Measurements from ENCODE around the gene PLGRKT.
"Not testable (repeated sequence)": the region's sequence is repeated elsewhere in the genome, so short reads cannot be mapped to it uniquely, and the experiment has no call there.

The PLGRKT gene

GRCh38 chr9:5430912-5431311 lies 6.8 kb downstream of the PLGRKT start:
- no peak for DNase-seq (ENCODE audit: low spot score)

DNA sequence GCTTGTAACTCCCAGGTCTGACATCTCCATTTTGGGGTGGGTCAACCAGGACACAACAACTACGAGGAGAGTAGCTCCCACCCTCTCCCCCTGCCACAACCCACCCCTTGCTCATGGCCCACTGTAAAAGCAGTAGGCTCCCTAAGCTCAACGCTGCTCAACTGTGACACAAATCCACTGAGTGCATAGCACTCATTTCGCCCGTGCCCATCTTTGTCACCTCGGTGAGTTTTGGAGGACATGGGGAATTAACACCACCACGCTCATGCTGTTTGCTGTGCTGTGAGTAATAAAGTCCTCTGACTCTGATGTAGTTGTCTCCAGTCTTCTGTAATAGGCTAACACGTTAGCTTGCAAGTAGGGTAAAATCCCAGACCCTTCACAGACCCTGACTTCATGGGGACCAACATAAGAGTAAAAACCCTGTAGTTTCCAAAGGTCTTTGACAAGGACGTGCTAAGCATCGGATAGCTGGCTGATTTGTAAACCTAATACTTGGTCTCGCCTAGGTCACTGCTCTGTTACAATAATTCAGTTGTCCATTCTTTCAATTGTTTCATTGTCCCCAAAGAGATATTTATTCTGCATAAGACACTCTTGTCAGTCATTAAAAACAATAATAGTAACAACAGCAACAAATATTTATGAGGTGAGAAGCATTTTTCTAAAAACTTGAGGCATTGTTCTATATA lies 7.7 kb downstream of the PLGRKT start:
- no peak for DNase-seq (ENCODE audit: low spot score)

DNA sequence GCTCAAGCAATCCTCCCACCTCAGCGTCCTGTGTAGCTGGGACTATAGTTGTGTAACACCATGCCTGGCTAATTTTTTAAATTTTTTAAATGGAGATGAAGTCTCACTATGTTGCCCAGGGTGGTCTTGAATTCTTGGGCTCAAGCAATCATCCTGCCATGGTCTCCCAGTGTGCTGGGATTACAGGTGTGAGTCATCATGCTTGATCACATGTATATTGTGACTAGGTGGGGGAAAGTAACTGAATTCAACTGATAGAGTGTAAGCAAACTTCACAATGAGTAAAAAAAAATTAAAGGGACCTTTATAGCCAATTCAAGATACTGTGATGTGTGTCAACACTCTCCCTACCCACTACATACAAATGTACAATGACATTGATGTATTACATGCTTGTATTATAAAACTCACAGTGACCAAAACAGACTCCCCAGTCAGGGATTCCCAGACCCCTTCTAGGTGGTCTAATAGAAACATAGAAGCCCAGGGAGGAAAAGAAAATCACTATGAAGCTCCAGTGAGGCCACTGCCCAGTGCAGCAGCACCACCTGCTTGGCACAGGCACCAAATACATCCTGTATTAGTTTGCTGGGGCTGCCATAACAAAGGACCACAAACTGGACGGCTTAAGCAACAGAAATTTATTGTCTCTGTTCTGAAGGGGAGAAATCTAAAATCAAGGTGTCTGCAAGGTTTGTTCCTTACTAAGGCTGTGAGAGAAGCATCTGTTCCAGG lies 8.8 kb downstream of the PLGRKT start:
- no peak for DNase-seq (ENCODE audit: low spot score)

DNA sequence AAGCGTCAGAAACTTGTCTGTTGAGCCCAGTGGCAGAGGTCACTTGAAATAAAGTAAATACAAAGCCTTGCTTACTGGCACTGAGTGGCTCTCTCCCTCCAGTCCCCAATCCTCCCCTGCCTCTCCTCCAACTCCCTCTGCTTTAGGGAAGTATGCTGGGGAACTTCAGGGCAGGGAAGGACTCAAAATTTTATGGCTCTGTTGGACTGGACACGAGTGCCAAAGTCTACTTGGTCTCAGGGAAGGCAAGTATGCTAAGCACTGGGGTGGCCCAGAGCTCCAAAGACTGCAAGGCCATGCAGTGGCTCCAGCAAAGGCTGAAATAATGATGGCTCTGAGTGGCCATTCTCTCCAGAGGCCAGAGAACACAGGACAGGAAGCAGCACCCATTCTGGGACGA lies 9.6 kb downstream of the PLGRKT start:
- DNase-seq (ENCODE audit: low spot score): no peak

- no peak for DNase-seq (ENCODE audit: low spot score)
These were observed 10.7 kb downstream of the PLGRKT start for GRCh38 chr9:5427005-5427404.

DNA sequence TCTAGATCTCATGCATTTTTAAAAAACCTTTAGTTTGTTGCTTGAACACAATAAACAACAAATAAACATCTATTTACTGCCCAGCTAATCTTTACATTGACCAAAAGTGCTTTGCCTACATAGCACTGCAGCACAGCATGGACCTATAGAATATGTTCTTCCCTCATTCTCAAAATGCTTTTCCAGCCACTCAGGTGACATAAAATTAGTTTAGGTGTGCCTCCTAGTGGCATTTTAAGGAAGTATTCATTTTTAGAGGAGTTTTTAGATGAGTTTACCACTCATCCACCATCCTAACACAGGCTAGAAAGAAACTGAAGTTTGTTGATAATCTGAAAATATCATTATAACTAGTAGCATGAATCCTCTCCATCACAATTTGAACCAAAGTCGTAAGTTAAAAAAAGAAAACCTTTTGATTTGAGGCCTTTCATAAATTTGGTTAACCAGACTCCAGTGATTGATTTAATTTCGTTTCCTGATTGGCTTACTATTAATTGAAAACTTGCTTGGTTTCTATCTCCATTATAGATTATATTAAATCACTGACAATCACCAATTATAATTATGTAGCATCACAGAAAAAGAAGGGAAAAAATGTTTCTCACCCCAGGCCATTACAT lies 12.6 kb downstream of the PLGRKT start:
- peak; percentile 45 for DNase-seq (ENCODE audit: low spot score)

- DNase-seq (ENCODE audit: low spot score): no peak
These were observed 15.4 kb downstream of the PLGRKT start for GRCh38 chr9:5422276-5422675.

GRCh38 chr9:5421163-5421562 lies 16.6 kb downstream of the PLGRKT start:
- DNase-seq (ENCODE audit: low spot score): no peak

DNA sequence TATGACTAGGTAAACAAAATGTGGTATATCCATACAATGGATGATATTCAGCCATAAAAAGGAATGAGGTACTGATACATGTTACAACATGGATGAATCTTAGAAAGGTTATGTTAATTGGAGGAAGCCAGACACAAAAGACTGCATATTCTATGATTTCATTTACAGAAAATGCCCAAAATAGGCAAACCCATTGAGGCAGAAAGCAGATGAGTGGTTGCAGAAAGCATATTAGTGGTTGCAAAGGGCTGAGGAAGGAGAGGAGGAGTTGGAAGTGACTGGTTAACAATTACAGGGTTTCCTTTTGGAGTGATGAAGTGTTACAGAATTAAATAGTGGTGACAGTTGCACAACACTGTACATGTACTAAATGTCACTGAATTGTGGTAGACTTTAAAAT lies 17.7 kb downstream of the PLGRKT start:
- no peak for DNase-seq (ENCODE audit: low spot score)

- DNase-seq (ENCODE audit: low spot score): no peak
These were observed 19.2 kb downstream of the PLGRKT start for GRCh38 chr9:5418481-5418880.

GRCh38 chr9:5416953-5417352 lies 20.8 kb downstream of the PLGRKT start:
- DNase-seq (ENCODE audit: low spot score): no peak

- no peak for DNase-seq (ENCODE audit: low spot score)
These were observed 29.1 kb downstream of the PLGRKT start for GRCh38 chr9:5408596-5408995.

DNA sequence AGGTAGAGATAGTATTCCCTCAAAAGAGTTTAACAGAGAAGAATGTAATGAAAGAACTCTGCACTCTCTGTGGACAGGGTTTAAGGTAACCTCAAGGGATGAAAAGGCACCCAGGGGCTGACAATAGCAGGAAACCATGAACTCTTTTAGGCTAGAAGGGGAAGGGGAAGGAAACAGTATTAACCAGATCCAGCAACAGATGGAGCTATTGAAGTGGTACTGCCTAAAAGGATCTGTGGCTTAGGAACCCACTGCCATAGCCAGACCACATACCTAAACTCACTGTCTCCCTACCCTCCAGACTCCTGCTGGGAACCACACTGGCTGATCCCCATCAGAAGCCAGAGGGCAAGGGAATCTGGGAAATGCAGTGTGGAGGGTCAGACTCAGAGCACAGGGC lies 35.5 kb downstream of the PLGRKT start:
- no peak for DNase-seq (ENCODE audit: low spot score)

GRCh38 chr9:5397547-5397946 lies 40.2 kb downstream of the PLGRKT start:
- not testable (repeated sequence) for DNase-seq (ENCODE audit: low spot score)

DNA sequence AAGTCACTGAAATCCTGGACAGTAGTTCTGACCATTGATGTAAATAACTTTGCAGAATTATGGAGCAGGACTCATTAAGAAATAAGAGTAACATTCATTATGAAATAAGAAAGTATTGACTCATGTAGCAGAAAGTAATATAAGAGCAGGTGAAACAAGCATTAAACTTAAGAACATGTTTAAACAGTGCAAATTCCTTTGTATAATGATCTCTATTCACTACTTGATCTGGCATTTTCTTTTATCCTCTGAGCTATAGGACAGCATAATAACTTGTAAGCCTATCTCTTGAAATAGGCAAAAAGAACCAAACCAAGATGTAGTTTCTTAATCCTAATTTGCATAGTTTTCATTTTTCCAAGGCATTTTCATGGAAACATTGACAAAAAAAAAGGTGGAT lies 42.3 kb downstream of the PLGRKT start:
- no peak for DNase-seq (ENCODE audit: low spot score)

GRCh38 chr9:5393976-5394375 lies 43.7 kb downstream of the PLGRKT start:
- not testable (repeated sequence) for DNase-seq (ENCODE audit: low spot score)

DNA sequence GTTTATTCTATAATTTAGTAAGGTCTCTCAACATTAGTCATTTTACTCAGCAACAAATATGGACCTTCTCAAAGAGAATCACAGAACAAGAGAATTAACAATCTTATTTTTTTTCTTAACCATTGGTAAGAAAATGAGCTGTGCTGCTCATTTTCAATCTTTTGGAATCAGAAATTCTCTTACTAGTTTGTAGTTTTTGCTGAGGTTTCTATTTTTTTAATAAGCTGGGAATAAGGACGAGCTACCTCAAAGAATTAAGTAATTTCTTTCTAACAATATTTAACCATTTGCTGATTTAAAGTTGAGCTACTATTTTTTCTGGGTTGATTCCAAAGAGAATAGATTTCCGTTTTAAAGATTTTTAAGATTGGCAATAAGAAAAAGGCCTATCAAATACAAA lies 44.2 kb downstream of the PLGRKT start:
- no peak for DNase-seq (ENCODE audit: low spot score)

GRCh38 chr9:5392285-5392684 lies 45.4 kb downstream of the PLGRKT start:
- DNase-seq (ENCODE audit: low spot score): no peak

- DNase-seq (ENCODE audit: low spot score): peak; percentile 84
These were observed 48.5 kb downstream of the PLGRKT start for GRCh38 chr9:5389109-5389732.

- DNase-seq (ENCODE audit: low spot score): no peak
These were observed 49.5 kb downstream of the PLGRKT start for GRCh38 chr9:5388026-5388819.

GRCh38 chr9:5384436-5384835 lies 53.3 kb downstream of the PLGRKT start:
- DNase-seq (ENCODE audit: low spot score): no peak

DNA sequence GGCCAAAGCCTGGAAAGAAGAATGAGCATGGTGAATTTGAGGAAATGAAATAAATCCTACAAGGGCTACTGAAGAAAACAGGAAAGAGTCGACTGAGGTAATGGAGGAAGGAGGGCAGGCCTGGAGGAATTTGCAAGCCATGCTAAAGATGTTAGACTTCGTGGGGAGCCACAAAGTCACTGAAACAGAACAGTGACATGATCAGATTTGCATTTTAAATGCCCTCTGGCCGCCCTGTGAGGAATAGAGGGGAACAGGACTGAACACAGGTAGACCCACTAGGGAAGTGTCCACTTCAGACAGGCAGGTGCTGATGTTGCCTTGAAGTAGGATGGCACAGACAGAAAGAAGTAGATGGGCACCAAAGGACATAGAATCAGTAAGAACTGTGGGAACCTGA lies 55.2 kb downstream of the PLGRKT start:
- DNase-seq (ENCODE audit: low spot score): no peak
